ENCODE results near the gene FIS1.

Gene FIS1

GRCh38 chr7:101240226-101241014 lies 4.5 kb downstream of the FIS1 start:
- H3K4me3 ChIP-seq (ENCODE audit: low read depth, low read length): no peak overlapping the region
- DNase-seq (ENCODE audit: low read depth): no peak
- TF ChIP-seq CTCF (IDR thresholded peaks at IDR 0.05; ENCODE audit: control insufficient read depth, extremely low read depth, insufficient read depth): no peak

GRCh38 chr7:101239951-101240220 lies 5.0 kb downstream of the FIS1 start:
- H3K4me3 ChIP-seq (ENCODE audit: low read depth, low read length): no peak overlapping the region
- no peak for DNase-seq (ENCODE audit: low read depth)

GRCh38 chr7:101239191-101239950 lies 5.5 kb downstream of the FIS1 start:
- no peak overlapping the region for H3K4me3 ChIP-seq (ENCODE audit: low read depth, low read length)
- no peak for TF ChIP-seq CTCF (IDR thresholded peaks at IDR 0.05; ENCODE audit: control insufficient read depth, extremely low read depth, insufficient read depth)
- DNase-seq (ENCODE audit: low read depth): no peak

More at GRCh38 chr7:101239951-101240220, 5.0 kb downstream of the FIS1 start:
- no peak for TF ChIP-seq CTCF (IDR thresholded peaks at IDR 0.05; ENCODE audit: control insufficient read depth, extremely low read depth, insufficient read depth)

- DNase-seq (ENCODE audit: low read depth): no peak
- H3K4me3 ChIP-seq (ENCODE audit: low read depth, low read length): no peak overlapping the region
Measured at GRCh38 chr7:101238226-101239182, 6.4 kb downstream of the FIS1 start.

GRCh38 chr7:101237206-101238067 lies 7.4 kb downstream of the FIS1 start, which contains the start of gene CLDN15:
CLDN15 (minus strand) TSS chr7:101237802; CDS start chr7:101237581, 221 bp downstream.
- TF ChIP-seq CTCF (IDR thresholded peaks at IDR 0.05; ENCODE audit: control insufficient read depth, extremely low read depth, insufficient read depth): no peak
- DNase-seq (ENCODE audit: low read depth): no peak
- H3K4me3 ChIP-seq (ENCODE audit: low read depth, low read length): no peak within 1 kb of the TSS

More at GRCh38 chr7:101238226-101239182, 6.4 kb downstream of the FIS1 start:
- no peak for TF ChIP-seq CTCF (IDR thresholded peaks at IDR 0.05; ENCODE audit: control insufficient read depth, extremely low read depth, insufficient read depth)

Data from LNCaP clone FGC (cell line).